ENCODE results near the gene MYH11. TPM values are rescaled to one million over a fixed set of nuclear protein-coding genes. Genes with fewer than 3 reads are reported as not detected.
A peak's percentile ranks its signal among the peaks of the same experiment; 100 is the strongest.

The MYH11 gene
- total and polyA plus RNA-seq, 2 donors, result 1.1 to 26.6 TPM

DNA sequence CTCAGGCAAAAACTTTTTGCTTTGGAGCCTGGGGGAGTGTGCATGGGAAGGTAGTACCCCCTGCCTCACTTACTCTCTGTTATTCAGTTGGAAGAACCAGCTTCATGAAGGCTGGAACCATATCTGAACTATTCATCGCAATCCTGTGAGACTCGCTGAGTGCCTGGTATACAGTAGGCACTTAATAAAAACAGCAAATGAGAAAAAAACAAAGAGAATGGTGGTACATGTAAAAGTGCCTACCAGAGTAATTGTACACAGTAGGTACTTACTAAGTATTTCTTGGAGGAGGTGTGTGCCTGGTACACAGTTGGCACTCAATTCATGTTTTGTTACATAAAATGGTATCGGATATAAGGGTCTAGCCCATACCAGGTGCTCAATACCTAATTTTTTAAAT, 75.2 kb downstream of the MYH11 start:
- Histone ChIP-seq H3K4me1 (ENCODE audit: control insufficient read depth in 2 of 2, insufficient read depth in 2 of 2, low read length in 2 of 2) (no peaks in the 10 kb centered on the region), H3K27me3 (ENCODE audit: control insufficient read depth in 2 of 2, insufficient read depth in 1 of 2, low read length in 1 of 2) (no peaks in the 10 kb centered on the region), H3K9me3 (ENCODE audit: control insufficient read depth in 2 of 2, insufficient read depth in 1 of 2, low read length in 1 of 2) (peaks cover 0 to 1% of the 10 kb centered on the region in 2 donors), H3K4me3 (ENCODE audit: low read length in 2 of 2) (no peak overlapping the region), H3K27ac (ENCODE audit: low read depth in 1 of 2, low read length in 1 of 2) (no peak overlapping the region), H3K36me3 (ENCODE audit: control insufficient read depth in 2 of 2, insufficient read depth in 2 of 2, low read length in 1 of 2) (no peaks in the 10 kb centered on the region)
- 79% methylated on average over 3 of the region's 3 CpGs for WGBS
- no peak for DNase-seq (ENCODE audit: low read depth in 6 of 9, low spot score in 9 of 9)

DNA sequence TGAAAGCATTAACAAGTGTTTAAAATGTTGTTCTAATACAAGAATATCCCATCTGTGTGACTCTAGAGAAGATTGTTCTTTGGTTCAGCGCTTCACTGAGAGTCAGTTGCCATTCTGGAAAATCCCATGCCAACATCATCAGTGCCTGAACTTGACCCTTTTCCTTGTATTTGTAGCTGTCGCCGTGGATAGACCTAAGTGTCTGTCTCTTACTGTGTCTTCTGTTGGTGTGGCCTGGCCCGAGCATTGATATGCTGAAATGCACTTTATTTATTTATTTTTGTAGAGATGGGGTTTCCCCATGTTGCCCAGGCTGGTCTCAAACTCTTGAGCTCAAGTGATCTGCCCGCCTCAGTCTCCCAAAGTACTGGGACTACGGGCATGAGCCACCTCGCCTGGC, 76.0 kb downstream of the MYH11 start:
- 96% methylated on average over 7 of the region's 7 CpGs for WGBS
- no peaks in the 10 kb centered on the region for H3K4me1 ChIP-seq (ENCODE audit: control insufficient read depth in 2 of 2, insufficient read depth in 2 of 2, low read length in 2 of 2)
- peaks cover 0 to 1% of the 10 kb centered on the region in 2 donors for H3K9me3 ChIP-seq (ENCODE audit: control insufficient read depth in 2 of 2, insufficient read depth in 1 of 2, low read length in 1 of 2)
- H3K27ac ChIP-seq (ENCODE audit: low read depth in 1 of 2, low read length in 1 of 2), result no peak overlapping the region
- DNase-seq (ENCODE audit: low read depth in 6 of 9, low spot score in 9 of 9), result no peak
- no peaks in the 10 kb centered on the region for H3K36me3 ChIP-seq (ENCODE audit: control insufficient read depth in 2 of 2, insufficient read depth in 2 of 2, low read length in 1 of 2)
- no peak overlapping the region for H3K4me3 ChIP-seq (ENCODE audit: low read length in 2 of 2)
- no peaks in the 10 kb centered on the region for H3K27me3 ChIP-seq (ENCODE audit: control insufficient read depth in 2 of 2, insufficient read depth in 1 of 2, low read length in 1 of 2)

DNA sequence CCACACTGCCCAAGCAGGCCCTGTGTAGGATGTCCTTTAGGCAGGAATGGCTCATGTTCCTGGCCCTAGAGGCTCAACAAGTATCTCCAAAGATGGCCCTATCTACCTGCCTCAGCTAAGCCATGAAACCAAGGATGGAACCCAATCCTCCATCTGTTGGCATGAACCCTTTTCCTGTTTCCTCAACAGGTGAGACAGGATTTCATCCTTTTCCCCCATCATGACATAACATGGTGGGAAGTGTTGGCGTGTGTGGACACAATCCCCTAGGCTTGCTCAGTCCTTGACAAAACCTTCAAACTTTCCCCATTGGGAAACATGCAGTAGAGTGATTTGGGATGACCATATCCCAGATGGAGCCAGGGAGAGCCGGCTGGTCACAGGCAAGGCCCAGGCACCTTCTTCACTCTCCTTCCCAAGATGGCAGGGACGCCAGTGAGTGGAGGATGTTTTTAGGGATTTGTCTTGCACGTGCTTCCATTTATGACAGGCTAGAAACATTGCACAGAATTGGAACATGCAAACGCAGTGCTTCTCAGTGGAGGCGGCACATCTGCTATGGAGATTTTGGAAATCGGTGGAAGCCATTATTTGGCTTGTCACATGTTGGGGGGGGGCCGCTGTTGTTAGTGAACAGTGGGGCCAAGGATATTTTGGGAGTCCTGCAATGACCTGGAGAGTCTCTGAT, 77.0 kb downstream of the MYH11 start:
- no peak overlapping the region for H3K4me3 ChIP-seq (ENCODE audit: low read length in 2 of 2)
- no peaks in the 10 kb centered on the region for H3K4me1 ChIP-seq (ENCODE audit: control insufficient read depth in 2 of 2, insufficient read depth in 2 of 2, low read length in 2 of 2)
- no peak for DNase-seq (ENCODE audit: low read depth in 6 of 9, low spot score in 9 of 9)
- H3K36me3 ChIP-seq (ENCODE audit: control insufficient read depth in 2 of 2, insufficient read depth in 2 of 2, low read length in 1 of 2), result no peaks in the 10 kb centered on the region
- 97% methylated on average over 8 of the region's 8 CpGs for WGBS
- H3K9me3 ChIP-seq (ENCODE audit: control insufficient read depth in 2 of 2, insufficient read depth in 1 of 2, low read length in 1 of 2), result peaks cover 0 to 1% of the 10 kb centered on the region in 2 donors
- H3K27ac ChIP-seq (ENCODE audit: low read depth in 1 of 2, low read length in 1 of 2), result no peak overlapping the region
- H3K27me3 ChIP-seq (ENCODE audit: control insufficient read depth in 2 of 2, insufficient read depth in 1 of 2, low read length in 1 of 2), result no peaks in the 10 kb centered on the region

DNA sequence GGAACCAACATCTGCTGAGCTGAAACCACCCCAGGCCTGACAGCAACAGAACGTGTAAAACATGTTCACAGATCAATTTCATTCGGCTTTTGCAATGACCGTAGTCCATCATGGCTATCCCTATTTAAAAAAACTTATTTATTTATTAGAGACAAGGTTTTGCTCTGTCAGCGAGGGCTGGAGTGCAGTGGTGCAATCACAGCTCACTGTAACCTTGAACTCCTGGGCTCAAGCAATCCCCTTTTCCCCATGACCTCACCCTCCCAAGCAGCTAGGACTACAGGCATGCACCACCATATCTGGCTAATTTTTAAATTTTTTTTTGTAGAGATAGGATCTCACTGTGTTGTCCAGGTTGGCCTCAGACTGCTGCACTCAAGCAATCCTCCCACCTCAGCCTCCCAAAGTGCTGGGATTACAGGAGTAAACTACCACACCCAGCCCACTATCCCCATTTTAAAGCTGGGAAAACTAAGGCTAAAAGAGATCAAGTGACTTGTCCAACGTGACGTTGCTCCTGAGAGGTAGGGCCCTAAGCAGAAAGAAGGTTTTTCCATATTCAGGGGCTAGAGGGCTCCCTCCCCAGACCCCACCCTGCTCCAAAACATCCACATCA, 77.7 kb downstream of the MYH11 start:
- Histone ChIP-seq H3K36me3 (ENCODE audit: control insufficient read depth in 2 of 2, insufficient read depth in 2 of 2, low read length in 1 of 2) (no peaks in the 10 kb centered on the region), H3K4me1 (ENCODE audit: control insufficient read depth in 2 of 2, insufficient read depth in 2 of 2, low read length in 2 of 2) (no peaks in the 10 kb centered on the region), H3K27me3 (ENCODE audit: control insufficient read depth in 2 of 2, insufficient read depth in 1 of 2, low read length in 1 of 2) (no peaks in the 10 kb centered on the region), H3K27ac (ENCODE audit: low read depth in 1 of 2, low read length in 1 of 2) (no peak overlapping the region), H3K9me3 (ENCODE audit: control insufficient read depth in 2 of 2, insufficient read depth in 1 of 2, low read length in 1 of 2) (peaks cover 0 to 1% of the 10 kb centered on the region in 2 donors), H3K4me3 (ENCODE audit: low read length in 2 of 2) (no peak overlapping the region)
- WGBS, result 98% methylated on average over 6 of the region's 6 CpGs
- no peak for DNase-seq (ENCODE audit: low read depth in 6 of 9, low spot score in 9 of 9)

DNA sequence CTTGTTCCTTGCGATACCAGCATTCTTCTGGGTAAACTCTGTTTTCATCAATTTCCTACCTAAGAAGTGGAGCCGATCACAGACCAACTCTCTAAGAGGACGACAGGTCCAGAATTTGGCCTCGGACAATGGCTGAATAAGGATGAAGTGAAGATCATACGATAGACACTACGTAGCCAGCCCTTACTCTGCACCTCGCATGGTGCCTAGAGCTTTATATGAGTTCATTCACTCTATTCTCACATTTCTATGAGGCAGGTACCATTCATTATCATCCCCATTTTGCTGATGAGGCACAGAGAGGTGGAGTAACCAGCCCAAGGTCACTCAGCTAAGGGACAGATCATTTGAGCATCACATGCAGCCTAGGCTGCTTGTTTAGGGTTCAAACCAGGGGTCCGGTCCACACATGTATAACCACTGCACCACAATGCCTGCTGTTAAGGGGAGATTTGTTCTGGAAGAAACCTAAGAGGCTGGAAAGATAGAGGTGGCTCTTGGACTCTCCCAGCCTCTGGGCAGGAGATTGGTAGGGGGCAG, 78.6 kb downstream of the MYH11 start:
- DNase-seq (ENCODE audit: low read depth in 6 of 9, low spot score in 9 of 9), result no peak
- H3K36me3 ChIP-seq (ENCODE audit: control insufficient read depth in 2 of 2, insufficient read depth in 2 of 2, low read length in 1 of 2), result no peaks in the 10 kb centered on the region
- H3K4me3 ChIP-seq (ENCODE audit: low read length in 2 of 2), result no peak overlapping the region
- H3K27ac ChIP-seq (ENCODE audit: low read depth in 1 of 2, low read length in 1 of 2), result no peak overlapping the region
- H3K9me3 ChIP-seq (ENCODE audit: control insufficient read depth in 2 of 2, insufficient read depth in 1 of 2, low read length in 1 of 2), result no peaks in the 10 kb centered on the region
- 97% methylated on average over 8 of the region's 8 CpGs for WGBS
- H3K4me1 ChIP-seq (ENCODE audit: control insufficient read depth in 2 of 2, insufficient read depth in 2 of 2, low read length in 2 of 2), result no peaks in the 10 kb centered on the region
- H3K27me3 ChIP-seq (ENCODE audit: control insufficient read depth in 2 of 2, insufficient read depth in 1 of 2, low read length in 1 of 2), result no peaks in the 10 kb centered on the region

DNA sequence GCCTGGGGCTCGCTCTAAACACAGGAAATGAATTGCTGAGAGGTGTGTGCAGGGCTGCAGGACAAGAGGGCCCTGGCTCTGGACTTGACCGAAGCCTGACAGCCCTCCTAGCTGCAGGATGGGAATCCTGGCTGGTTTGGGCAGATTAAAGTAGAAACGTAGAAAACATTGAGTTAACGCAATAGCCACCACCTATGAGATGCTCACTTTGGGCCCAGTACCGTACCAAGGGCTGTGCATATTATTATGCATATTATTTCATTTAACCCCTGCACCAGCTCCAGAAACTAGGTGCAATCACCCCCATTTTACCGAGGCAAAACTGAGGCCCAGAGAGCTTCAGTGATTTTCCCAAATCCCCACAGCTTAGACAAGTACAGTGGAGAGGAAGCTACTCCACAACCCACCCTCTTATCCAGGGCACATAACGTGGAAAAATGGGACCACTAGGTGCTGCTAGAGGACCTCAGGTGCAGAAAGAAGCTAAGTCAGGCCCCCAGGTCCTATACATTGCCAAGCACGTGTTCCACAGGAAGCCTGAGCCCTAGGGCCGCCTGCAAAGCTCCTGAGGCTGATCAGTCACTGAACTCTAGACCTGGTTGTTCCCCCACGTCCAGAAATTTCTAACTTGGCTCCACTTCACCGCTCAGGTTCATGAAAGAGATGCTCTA, 79.2 kb downstream of the MYH11 start:
- Histone ChIP-seq H3K4me3 (ENCODE audit: low read length in 2 of 2) (no peak overlapping the region), H3K36me3 (ENCODE audit: control insufficient read depth in 2 of 2, insufficient read depth in 2 of 2, low read length in 1 of 2) (no peaks in the 10 kb centered on the region), H3K27me3 (ENCODE audit: control insufficient read depth in 2 of 2, insufficient read depth in 1 of 2, low read length in 1 of 2) (no peaks in the 10 kb centered on the region), H3K4me1 (ENCODE audit: control insufficient read depth in 2 of 2, insufficient read depth in 2 of 2, low read length in 2 of 2) (no peaks in the 10 kb centered on the region), H3K9me3 (ENCODE audit: control insufficient read depth in 2 of 2, insufficient read depth in 1 of 2, low read length in 1 of 2) (no peaks in the 10 kb centered on the region), H3K27ac (ENCODE audit: low read depth in 1 of 2, low read length in 1 of 2) (no peak overlapping the region)
- 62% methylated on average over 11 of the region's 11 CpGs for WGBS
- peak in 5 of 9 donors; percentile 7 to 45 (median 13) for DNase-seq (ENCODE audit: low read depth in 6 of 9, low spot score in 9 of 9)

DNA sequence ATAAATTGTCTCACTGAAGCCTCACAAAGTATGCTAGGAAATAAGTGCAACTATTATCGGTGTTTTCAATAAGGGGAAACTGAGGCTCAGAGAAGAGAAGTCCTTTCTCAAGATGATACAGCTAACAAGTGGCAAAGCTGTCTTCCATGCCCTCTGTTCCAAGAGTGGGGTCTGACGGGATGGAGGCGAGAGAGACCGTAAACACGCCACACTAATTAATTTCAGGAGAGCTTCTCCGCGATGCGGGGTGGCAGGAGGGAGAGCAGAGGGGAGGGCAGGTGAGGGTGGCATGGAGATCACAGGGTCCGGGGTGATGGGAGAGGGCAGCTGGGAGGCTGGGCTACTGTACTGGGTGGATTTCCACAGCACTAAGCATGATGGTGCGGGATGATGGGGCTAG, 80.3 kb downstream of the MYH11 start:
- H3K4me3 ChIP-seq (ENCODE audit: low read length in 2 of 2), result no peak overlapping the region
- no peaks in the 10 kb centered on the region for H3K4me1 ChIP-seq (ENCODE audit: control insufficient read depth in 2 of 2, insufficient read depth in 2 of 2, low read length in 2 of 2)
- no peaks in the 10 kb centered on the region for H3K36me3 ChIP-seq (ENCODE audit: control insufficient read depth in 2 of 2, insufficient read depth in 2 of 2, low read length in 1 of 2)
- 97% methylated on average over 10 of the region's 10 CpGs for WGBS
- no peak overlapping the region for H3K27ac ChIP-seq (ENCODE audit: low read depth in 1 of 2, low read length in 1 of 2)
- DNase-seq (ENCODE audit: low read depth in 6 of 9, low spot score in 9 of 9), result no peak
- H3K27me3 ChIP-seq (ENCODE audit: control insufficient read depth in 2 of 2, insufficient read depth in 1 of 2, low read length in 1 of 2), result no peaks in the 10 kb centered on the region
- no peaks in the 10 kb centered on the region for H3K9me3 ChIP-seq (ENCODE audit: control insufficient read depth in 2 of 2, insufficient read depth in 1 of 2, low read length in 1 of 2)

DNA sequence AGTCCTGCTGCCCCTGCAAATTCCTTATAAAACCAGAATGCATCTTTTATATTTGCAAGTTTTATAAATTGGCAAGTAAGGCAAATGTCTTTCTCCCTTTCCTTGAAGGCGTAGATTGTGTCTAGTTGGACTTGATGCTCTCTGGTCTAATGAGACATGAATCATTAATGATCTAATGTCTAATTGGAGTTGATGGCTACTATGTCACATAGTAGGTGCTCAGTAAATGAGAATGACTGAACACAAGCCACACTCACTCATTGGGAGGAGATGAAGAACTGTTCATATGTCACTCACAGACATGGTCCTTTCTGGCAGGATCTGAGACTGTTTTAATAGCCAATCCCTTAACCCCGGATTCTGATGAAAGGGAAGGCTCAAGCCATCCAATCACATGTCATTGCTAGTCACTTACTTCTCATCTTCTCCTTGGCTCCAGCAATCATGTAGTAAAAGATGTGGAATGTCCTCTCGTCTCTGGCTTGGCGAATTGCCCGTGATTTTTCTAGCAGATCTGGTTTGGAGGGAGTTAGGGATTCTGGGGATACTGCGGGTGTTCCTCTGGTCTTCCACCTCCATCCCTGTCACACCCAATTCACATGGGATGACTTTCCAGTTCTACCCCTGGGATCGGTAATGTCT, 81.0 kb downstream of the MYH11 start:
- H3K9me3 ChIP-seq (ENCODE audit: control insufficient read depth in 2 of 2, insufficient read depth in 1 of 2, low read length in 1 of 2), result no peaks in the 10 kb centered on the region
- DNase-seq (ENCODE audit: low read depth in 6 of 9, low spot score in 9 of 9), result no peak
- H3K4me1 ChIP-seq (ENCODE audit: control insufficient read depth in 2 of 2, insufficient read depth in 2 of 2, low read length in 2 of 2), result no peaks in the 10 kb centered on the region
- no peaks in the 10 kb centered on the region for H3K27me3 ChIP-seq (ENCODE audit: control insufficient read depth in 2 of 2, insufficient read depth in 1 of 2, low read length in 1 of 2)
- no peak overlapping the region for H3K27ac ChIP-seq (ENCODE audit: low read depth in 1 of 2, low read length in 1 of 2)
- H3K4me3 ChIP-seq (ENCODE audit: low read length in 2 of 2), result no peak overlapping the region
- 94% methylated on average over 7 of the region's 7 CpGs for WGBS
- H3K36me3 ChIP-seq (ENCODE audit: control insufficient read depth in 2 of 2, insufficient read depth in 2 of 2, low read length in 1 of 2), result no peaks in the 10 kb centered on the region

DNA sequence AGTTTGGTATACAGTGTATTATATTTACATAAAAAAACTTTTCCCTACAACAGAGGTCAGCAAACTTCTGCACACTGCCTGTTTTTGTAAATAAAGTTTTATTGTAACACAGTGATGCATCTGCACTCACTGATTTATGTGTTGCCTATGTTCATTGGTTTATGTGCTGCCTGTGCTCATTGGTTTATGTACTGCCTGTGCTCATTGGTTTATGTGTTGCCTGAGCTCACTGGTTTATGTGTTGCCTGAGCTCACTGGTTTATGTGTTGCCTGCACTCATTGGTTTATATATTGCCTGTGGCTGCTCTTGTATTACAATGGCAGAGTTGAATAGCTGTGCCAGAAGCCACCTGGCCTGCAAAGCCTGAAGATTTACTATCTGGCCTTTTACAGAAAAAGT, 81.6 kb downstream of the MYH11 start:
- H3K27me3 ChIP-seq (ENCODE audit: control insufficient read depth in 2 of 2, insufficient read depth in 1 of 2, low read length in 1 of 2), result no peaks in the 10 kb centered on the region
- no peak overlapping the region for H3K27ac ChIP-seq (ENCODE audit: low read depth in 1 of 2, low read length in 1 of 2)
- no peaks in the 10 kb centered on the region for H3K36me3 ChIP-seq (ENCODE audit: control insufficient read depth in 2 of 2, insufficient read depth in 2 of 2, low read length in 1 of 2)
- no peak overlapping the region for H3K4me3 ChIP-seq (ENCODE audit: low read length in 2 of 2)
- no peak for DNase-seq (ENCODE audit: low read depth in 6 of 9, low spot score in 9 of 9)
- H3K4me1 ChIP-seq (ENCODE audit: control insufficient read depth in 2 of 2, insufficient read depth in 2 of 2, low read length in 2 of 2), result no peaks in the 10 kb centered on the region
- no peaks in the 10 kb centered on the region for H3K9me3 ChIP-seq (ENCODE audit: control insufficient read depth in 2 of 2, insufficient read depth in 1 of 2, low read length in 1 of 2)

All from thymus (tissue), 11 donors.